Activated B cell treated with CpG ODN at 0.5 μM for 24 hours (primary cell): Measurements from ENCODE around the gene CDH11. TPM values are rescaled to one million over a fixed set of nuclear protein-coding genes. Genes with fewer than 3 reads are reported as not detected.

Source experiments
- ATAC-seq: fragments of 200-7000 bp; cut with Tn5 transposase; one replicate; pipeline ENCODE4 v1.10.0; 2021; ENCODE audit warnings: low read depth, mild to moderate bottlenecking, moderate library complexity
- CTCF ChIA-PET: fragments of 350-600 bp; sonication (Branson Sonifier 250); formaldehyde crosslinking; loops from one replicate; lab custom pipeline; 2021; ENCODE audit warnings: antibody characterized with exemption; lab: Charles Lee
- POLR2A ChIA-PET: fragments of 350-600 bp; sonication (Branson Sonifier 250); formaldehyde crosslinking; loops from one replicate; lab custom pipeline; 2021; ENCODE audit warnings: antibody characterized with exemption; lab: Charles Lee
- DNase-seq: peaks from one replicate; pipeline ENCODE4 v3.0.0; 2022
- H3K27ac Mint-ChIP-seq: one replicate; pipeline ENCODE4 v1.8.0; 2020; ENCODE audit warnings: mixed read lengths
- H3K27me3 Mint-ChIP-seq: one replicate; pipeline ENCODE4 v1.8.0; 2021; ENCODE audit warnings: mixed read lengths
- H3K36me3 Mint-ChIP-seq: one replicate; pipeline ENCODE4 v1.8.0; 2021; ENCODE audit warnings: low read depth, mixed read lengths
- H3K4me1 Mint-ChIP-seq: one replicate; pipeline ENCODE4 v1.8.0; 2021; ENCODE audit warnings: mixed read lengths
- H3K4me3 Mint-ChIP-seq: one replicate; pipeline ENCODE4 v1.8.0; 2020; ENCODE audit warnings: mild to moderate bottlenecking, mixed read lengths
- H3K9me3 Mint-ChIP-seq: one replicate; pipeline ENCODE4 v1.8.0; 2020; ENCODE audit warnings: mixed read lengths
- intact Hi-C: fragments of 100-400 bp; cut with micrococcal nuclease; formaldehyde crosslinking; loops from one replicate; pipeline ENCODE4 v1.15.1; 2024
- total RNA-seq: library from RNA; stranded (reverse); gene quantifications from 2 replicates; pipeline ENCODE4 v1.2.3, GENCODE V29; 2022
- TF ChIP-seq, protein P1 (sequence below): fragments of 200-600 bp; IDR thresholded peaks from one replicate; pipeline ENCODE4 v1.8.0; 2022; ENCODE audit warnings: antibody characterized with exemption, mild to moderate bottlenecking

Gene CDH11
- total RNA-seq, 1 donor from 2014 or later: not detected

DNA sequence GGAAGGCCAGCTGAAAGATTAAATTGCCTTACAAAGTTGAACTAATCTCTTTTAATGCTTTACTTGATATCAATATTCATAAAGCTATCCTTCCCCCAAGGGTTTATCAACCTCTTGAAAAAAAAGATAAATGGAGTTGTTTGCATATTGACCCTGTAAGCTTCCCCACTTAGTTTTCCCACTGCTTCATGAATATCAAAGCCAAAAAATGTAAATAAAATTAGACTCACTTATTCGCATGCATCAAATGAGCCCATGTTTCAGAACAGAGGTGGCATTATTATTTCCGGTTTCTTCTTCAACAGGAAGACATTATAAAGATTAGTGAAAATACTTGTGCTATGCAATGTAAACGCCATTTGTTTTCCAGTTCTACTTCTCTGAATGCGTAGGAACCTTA lies 150.7 kb downstream of the CDH11 start:
- ATAC-seq (no peak), DNase-seq (no peak)
- CTCF ChIA-PET: no interaction called here
- POLR2A ChIA-PET: no interaction called here
- TF ChIP-seq, protein P1, sequence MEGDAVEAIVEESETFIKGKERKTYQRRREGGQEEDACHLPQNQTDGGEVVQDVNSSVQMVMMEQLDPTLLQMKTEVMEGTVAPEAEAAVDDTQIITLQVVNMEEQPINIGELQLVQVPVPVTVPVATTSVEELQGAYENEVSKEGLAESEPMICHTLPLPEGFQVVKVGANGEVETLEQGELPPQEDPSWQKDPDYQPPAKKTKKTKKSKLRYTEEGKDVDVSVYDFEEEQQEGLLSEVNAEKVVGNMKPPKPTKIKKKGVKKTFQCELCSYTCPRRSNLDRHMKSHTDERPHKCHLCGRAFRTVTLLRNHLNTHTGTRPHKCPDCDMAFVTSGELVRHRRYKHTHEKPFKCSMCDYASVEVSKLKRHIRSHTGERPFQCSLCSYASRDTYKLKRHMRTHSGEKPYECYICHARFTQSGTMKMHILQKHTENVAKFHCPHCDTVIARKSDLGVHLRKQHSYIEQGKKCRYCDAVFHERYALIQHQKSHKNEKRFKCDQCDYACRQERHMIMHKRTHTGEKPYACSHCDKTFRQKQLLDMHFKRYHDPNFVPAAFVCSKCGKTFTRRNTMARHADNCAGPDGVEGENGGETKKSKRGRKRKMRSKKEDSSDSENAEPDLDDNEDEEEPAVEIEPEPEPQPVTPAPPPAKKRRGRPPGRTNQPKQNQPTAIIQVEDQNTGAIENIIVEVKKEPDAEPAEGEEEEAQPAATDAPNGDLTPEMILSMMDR: no peak
- H3K9me3 Mint-ChIP-seq: peaks cover 3% of the 10 kb centered on the region
- intact Hi-C loops: no loop called here
- H3K4me1 Mint-ChIP-seq: no peaks in the 10 kb centered on the region
- H3K36me3 Mint-ChIP-seq: no peaks in the 10 kb centered on the region
- no peak overlapping the region for H3K4me3 Mint-ChIP-seq
- H3K27ac Mint-ChIP-seq: no peak overlapping the region
- H3K27me3 Mint-ChIP-seq: no peaks in the 10 kb centered on the region

DNA sequence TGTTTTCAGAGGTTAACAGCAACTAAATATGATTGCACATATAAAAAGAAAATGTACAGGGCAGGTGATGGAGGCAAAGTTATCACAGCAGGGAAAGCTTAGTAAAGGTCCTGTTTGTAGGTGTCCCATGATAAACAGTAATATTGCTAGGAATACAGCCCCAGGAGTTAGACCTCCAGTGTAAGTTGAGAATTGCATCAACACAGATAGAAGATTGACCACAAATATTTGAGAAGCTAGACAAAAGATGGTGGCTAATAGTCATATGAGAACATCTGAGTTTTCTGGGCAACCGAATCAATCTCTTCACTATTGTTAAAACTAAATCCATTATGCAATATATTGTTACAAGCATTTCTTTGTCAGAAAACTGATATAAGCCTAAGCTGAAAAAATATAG lies 152.6 kb downstream of the CDH11 start:
- no peaks in the 10 kb centered on the region for H3K9me3 Mint-ChIP-seq
- no peak overlapping the region for H3K27ac Mint-ChIP-seq
- DNase-seq: no peak
- intact Hi-C loops: no loop called here
- TF ChIP-seq, protein P1: no peak
- CTCF ChIA-PET: no interaction called here
- POLR2A ChIA-PET: no interaction called here
- H3K4me1 Mint-ChIP-seq: no peaks in the 10 kb centered on the region
- no peaks in the 10 kb centered on the region for H3K27me3 Mint-ChIP-seq
- ATAC-seq: no peak
- no peak overlapping the region for H3K4me3 Mint-ChIP-seq
- H3K36me3 Mint-ChIP-seq: no peaks in the 10 kb centered on the region

GRCh38 chr16:64968539-64968938 lies 153.3 kb downstream of the CDH11 start:
- no peaks in the 10 kb centered on the region for H3K36me3 Mint-ChIP-seq
- no peak for ATAC-seq
- no peak for DNase-seq
- no peak overlapping the region for H3K27ac Mint-ChIP-seq
- H3K4me1 Mint-ChIP-seq: no peaks in the 10 kb centered on the region
- TF ChIP-seq, protein P1: no peak
- no peak overlapping the region for H3K4me3 Mint-ChIP-seq
- ChIA-PET CTCF (no interaction called here), POLR2A (no interaction called here)
- no peaks in the 10 kb centered on the region for H3K9me3 Mint-ChIP-seq
- H3K27me3 Mint-ChIP-seq: no peaks in the 10 kb centered on the region
- intact Hi-C loops: no loop called here

DNA sequence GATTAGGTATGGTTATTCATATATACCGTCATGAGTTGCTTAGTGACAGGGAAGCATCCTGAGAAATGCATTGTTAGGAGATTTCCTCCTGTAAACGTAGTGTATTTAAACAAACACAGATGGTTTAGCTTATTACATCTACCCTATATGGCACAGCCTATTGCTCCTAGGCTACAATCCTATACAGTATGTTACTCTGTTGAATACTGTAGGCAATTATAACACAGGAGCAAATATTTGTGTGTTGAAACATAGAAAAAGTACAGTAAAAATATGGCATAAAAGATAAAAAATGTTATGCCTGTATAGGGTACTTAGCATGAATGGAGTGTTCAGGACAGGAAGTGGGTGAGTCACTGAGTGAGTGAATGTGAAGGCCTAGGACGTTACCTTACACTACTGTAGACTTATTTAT lies 157.7 kb downstream of the CDH11 start:
- TF ChIP-seq, protein P1: no peak
- intact Hi-C loops: no loop called here
- no peak for ATAC-seq
- H3K4me3 Mint-ChIP-seq: no peak overlapping the region
- DNase-seq: no peak
- H3K4me1 Mint-ChIP-seq: no peaks in the 10 kb centered on the region
- no peaks in the 10 kb centered on the region for H3K27me3 Mint-ChIP-seq
- peaks cover 3% of the 10 kb centered on the region for H3K9me3 Mint-ChIP-seq
- ChIA-PET CTCF (no interaction called here), POLR2A (no interaction called here)
- H3K27ac Mint-ChIP-seq: no peak overlapping the region
- H3K36me3 Mint-ChIP-seq: no peaks in the 10 kb centered on the region

- DNase-seq (no peak), ATAC-seq (no peak)
- H3K27me3 Mint-ChIP-seq: no peaks in the 10 kb centered on the region
- peaks cover 3% of the 10 kb centered on the region for H3K9me3 Mint-ChIP-seq
- TF ChIP-seq, protein P1: no peak
- ChIA-PET POLR2A (no interaction called here), CTCF (no interaction called here)
- no peak overlapping the region for H3K4me3 Mint-ChIP-seq
- no peaks in the 10 kb centered on the region for H3K36me3 Mint-ChIP-seq
- no peaks in the 10 kb centered on the region for H3K4me1 Mint-ChIP-seq
- H3K27ac Mint-ChIP-seq: no peak overlapping the region
- intact Hi-C loops: no loop called here
These were observed 159.1 kb downstream of the CDH11 start for GRCh38 chr16:64962786-64963185.
